Measurements from ENCODE around the gene TMTC1.

DNA sequence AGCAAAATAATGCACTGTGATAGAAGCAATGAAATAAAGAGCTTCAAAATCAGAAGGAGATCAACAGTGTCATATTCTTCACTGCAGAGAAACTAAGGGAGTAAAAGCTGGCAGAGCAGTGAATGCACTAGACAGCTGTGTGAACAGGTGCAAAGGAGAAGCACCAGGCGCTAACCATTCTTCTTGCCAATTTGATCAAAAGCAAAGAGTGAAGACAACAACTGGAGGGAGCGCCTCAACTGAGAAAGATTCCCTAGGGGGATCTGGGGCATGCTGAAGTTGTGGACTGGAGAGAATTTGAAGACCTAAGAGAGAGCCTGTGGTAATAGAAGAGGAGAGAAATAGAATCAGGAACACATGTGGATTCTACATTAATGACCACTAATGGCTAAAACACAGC is 235.9 kb downstream of the TMTC1 start:
- no peak for TF ChIP-seq CTCF (IDR thresholded peaks at IDR 0.05)
- no peak for TF ChIP-seq POLR2A (IDR thresholded peaks at IDR 0.05)
